ENCODE data around the gene MRPL37. TPM values are rescaled to one million over a fixed set of nuclear protein-coding genes. Genes with fewer than 3 reads are reported as not detected.

MRPL37 gene
- total RNA-seq, 1 donor from 2014 or later, result 80.0 TPM

- Histone ChIP-seq H3K4me2 (ENCODE audit: low read length) (no peak overlapping the region), H3K36me3 (ENCODE audit: insufficient read depth, low read length) (no peaks in the 10 kb centered on the region), H2AFZ (ENCODE audit: low read depth, low read length) (no peak overlapping the region), H3K27ac (ENCODE audit: low read depth, low read length) (no peak overlapping the region), H3K27me3 (ENCODE audit: insufficient read depth, low read length) (no peaks in the 10 kb centered on the region), H3K4me1 (ENCODE audit: insufficient read depth, low read length) (no peaks in the 10 kb centered on the region), H4K20me1 (ENCODE audit: insufficient read depth, low read length) (no peaks in the 10 kb centered on the region), H3K4me3 (ENCODE audit: insufficient read depth, low read depth, low read length) (no peak overlapping the region), H3K9ac (ENCODE audit: low read length) (no peak overlapping the region), H3K9me3 (ENCODE audit: insufficient read depth, low read depth, low read length) (no peaks in the 10 kb centered on the region), H3K79me2 (ENCODE audit: insufficient read depth, low read length) (no peaks in the 10 kb centered on the region)
- TF ChIP-seq EZH2 (IDR thresholded peaks at IDR 0.05; ENCODE audit: insufficient read depth, low read length), result no peak
- no peak overlapping the region for H3K27ac Mint-ChIP-seq (ENCODE audit: unreplicated experiment)
- peaks cover 2% of the 10 kb centered on the region for H3K4me1 Mint-ChIP-seq (ENCODE audit: low read depth, unreplicated experiment)
- DNase-seq (ENCODE audit: low read depth) (no peak), FAIRE-seq (no peak)
- H3K4me3 Mint-ChIP-seq (ENCODE audit: unreplicated experiment), result no peak overlapping the region
- no peaks in the 10 kb centered on the region for H3K9me3 Mint-ChIP-seq (ENCODE audit: unreplicated experiment)
- peaks cover 6% of the 10 kb centered on the region for H3K27me3 Mint-ChIP-seq (ENCODE audit: low read depth, unreplicated experiment)
- H3K36me3 Mint-ChIP-seq (ENCODE audit: low read depth, unreplicated experiment), result peaks cover 4% of the 10 kb centered on the region
Observed at GRCh38 chr1:54178296-54179070, 21.5 kb upstream of the MRPL37 start.

GRCh38 chr1:54180701-54181360 is 19.1 kb upstream of the MRPL37 start:
- no peak overlapping the region for H2AFZ ChIP-seq (ENCODE audit: low read depth, low read length)
- peaks cover 7% of the 10 kb centered on the region for H3K27me3 Mint-ChIP-seq (ENCODE audit: low read depth, unreplicated experiment)
- H3K27me3 ChIP-seq (ENCODE audit: insufficient read depth, low read length), result no peaks in the 10 kb centered on the region
- H4K20me1 ChIP-seq (ENCODE audit: insufficient read depth, low read length), result no peaks in the 10 kb centered on the region
- no peak for FAIRE-seq
- H3K9ac ChIP-seq (ENCODE audit: low read length), result no peak overlapping the region
- TF ChIP-seq EZH2 (IDR thresholded peaks at IDR 0.05; ENCODE audit: insufficient read depth, low read length), result no peak
- TF ChIP-seq CTCF (IDR thresholded peaks at IDR 0.05; ENCODE audit: insufficient read depth, low read depth, low read length), result no peak
- no peaks in the 10 kb centered on the region for H3K36me3 ChIP-seq (ENCODE audit: insufficient read depth, low read length)
- no peak for DNase-seq (ENCODE audit: low read depth)
- H3K4me1 Mint-ChIP-seq (ENCODE audit: low read depth, unreplicated experiment), result peaks cover 2% of the 10 kb centered on the region
- H3K4me1 ChIP-seq (ENCODE audit: insufficient read depth, low read length), result no peaks in the 10 kb centered on the region
- H3K27ac ChIP-seq (ENCODE audit: low read depth, low read length), result no peak overlapping the region
- no peak overlapping the region for H3K4me3 ChIP-seq (ENCODE audit: insufficient read depth, low read depth, low read length)
- peaks cover 10% of the 10 kb centered on the region for H3K36me3 Mint-ChIP-seq (ENCODE audit: low read depth, unreplicated experiment)
- H3K9me3 ChIP-seq (ENCODE audit: insufficient read depth, low read depth, low read length), result peaks cover 2% of the 10 kb centered on the region
- no peaks in the 10 kb centered on the region for H3K79me2 ChIP-seq (ENCODE audit: insufficient read depth, low read length)
- peaks cover 7% of the 10 kb centered on the region for H3K9me3 Mint-ChIP-seq (ENCODE audit: unreplicated experiment)
- no peak overlapping the region for H3K4me3 Mint-ChIP-seq (ENCODE audit: unreplicated experiment)
- peak overlapping the region; percentile 83 for H3K27ac Mint-ChIP-seq (ENCODE audit: unreplicated experiment)
- H3K4me2 ChIP-seq (ENCODE audit: low read length), result no peak overlapping the region

- H4K20me1 ChIP-seq (ENCODE audit: insufficient read depth, low read length), result no peaks in the 10 kb centered on the region
- peaks cover 2% of the 10 kb centered on the region for H3K9me3 ChIP-seq (ENCODE audit: insufficient read depth, low read depth, low read length)
- no peak overlapping the region for H3K27ac ChIP-seq (ENCODE audit: low read depth, low read length)
- TF ChIP-seq CTCF (IDR thresholded peaks at IDR 0.05; ENCODE audit: insufficient read depth, low read depth, low read length) (no peak), EZH2 (IDR thresholded peaks at IDR 0.05; ENCODE audit: insufficient read depth, low read length) (no peak)
- no peak overlapping the region for H2AFZ ChIP-seq (ENCODE audit: low read depth, low read length)
- peaks cover 11% of the 10 kb centered on the region for H3K9me3 Mint-ChIP-seq (ENCODE audit: unreplicated experiment)
- H3K27me3 ChIP-seq (ENCODE audit: insufficient read depth, low read length), result no peaks in the 10 kb centered on the region
- no peaks in the 10 kb centered on the region for H3K79me2 ChIP-seq (ENCODE audit: insufficient read depth, low read length)
- no peaks in the 10 kb centered on the region for H3K36me3 ChIP-seq (ENCODE audit: insufficient read depth, low read length)
- no peak overlapping the region for H3K4me2 ChIP-seq (ENCODE audit: low read length)
- H3K27ac Mint-ChIP-seq (ENCODE audit: unreplicated experiment), result no peak overlapping the region
- FAIRE-seq (no peak), DNase-seq (ENCODE audit: low read depth) (no peak)
- no peak overlapping the region for H3K9ac ChIP-seq (ENCODE audit: low read length)
- H3K4me3 ChIP-seq (ENCODE audit: insufficient read depth, low read depth, low read length), result no peak overlapping the region
- H3K27me3 Mint-ChIP-seq (ENCODE audit: low read depth, unreplicated experiment), result peaks cover 7% of the 10 kb centered on the region
- H3K4me1 Mint-ChIP-seq (ENCODE audit: low read depth, unreplicated experiment), result peaks cover 6% of the 10 kb centered on the region
- H3K36me3 Mint-ChIP-seq (ENCODE audit: low read depth, unreplicated experiment), result peaks cover 23% of the 10 kb centered on the region
- no peaks in the 10 kb centered on the region for H3K4me1 ChIP-seq (ENCODE audit: insufficient read depth, low read length)
- H3K4me3 Mint-ChIP-seq (ENCODE audit: unreplicated experiment), result no peak overlapping the region
Observed at GRCh38 chr1:54186056-54186455, 13.9 kb upstream of the MRPL37 start.

Data from astrocyte (in vitro differentiated cells and primary cell).